ENCODE measurements around the gene AHCTF1. TPM values are rescaled to one million over a fixed set of nuclear protein-coding genes. Genes with fewer than 3 reads are reported as not detected.
A peak's percentile ranks its signal among the peaks of the same experiment; 100 is the strongest.

The AHCTF1 gene
- total and polyA plus RNA-seq, 10 of the 15 experiments (the other 5 are each of a cell fraction or from before 2014, with no cell fraction given), result 3.4 to 45.5 (median 17.8) TPM

DNA sequence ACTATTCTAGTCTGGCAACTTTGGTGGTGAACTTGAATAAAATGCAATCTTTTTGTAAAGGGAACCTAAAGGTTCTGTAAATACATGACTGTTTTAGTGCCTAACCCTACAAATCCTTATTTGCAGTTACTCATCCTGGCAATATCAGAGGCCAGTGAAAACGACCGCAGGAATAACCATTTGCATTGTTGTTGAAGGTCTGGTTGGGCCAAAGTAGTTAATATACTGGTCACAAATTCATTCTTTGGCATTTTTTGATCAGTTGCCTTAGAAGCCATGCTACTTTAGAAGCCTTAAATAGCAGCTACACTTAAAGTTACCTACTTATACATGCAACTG is 93.7 kb downstream of the AHCTF1 start:
- Histone ChIP-seq H3K27ac (ENCODE audit: control insufficient read depth, insufficient read depth) (no peak overlapping the region), H3K27me3 (replicated peaks in 1 of 2; ENCODE audit: control insufficient read depth in 2 of 2, insufficient read depth in 2 of 2, low read length in 1 of 2) (no peaks in the 10 kb centered on the region), H3K4me3 (no peak overlapping the region), H3K9ac (ENCODE audit: control insufficient read depth, insufficient read depth, low read length) (no peak overlapping the region), H3K4me1 (ENCODE audit: control insufficient read depth, insufficient read depth, low read length) (peaks cover 4% of the 10 kb centered on the region), H4K20me1 (ENCODE audit: control insufficient read depth, insufficient read depth) (no peaks in the 10 kb centered on the region), H3K4me2 (ENCODE audit: control insufficient read depth, insufficient read depth) (no peak overlapping the region), H2AFZ (ENCODE audit: control insufficient read depth, low read depth, low read length) (no peak overlapping the region), H3K79me2 (ENCODE audit: control insufficient read depth, insufficient read depth, low read length) (no peaks in the 10 kb centered on the region), H3K9me3 (replicated peaks; ENCODE audit: control insufficient read depth, insufficient read depth, low read length) (no peaks in the 10 kb centered on the region), H3K36me3 (ENCODE audit: control insufficient read depth in 2 of 2, insufficient read depth in 2 of 2, low read length in 1 of 2) (peaks cover 0 to 3% of the 10 kb centered on the region in 2 experiments; a peak in 1 of 4 replicates)
- no TSS peak for BruUV-seq (replicated peaks)
- intact Hi-C loops (cut with micrococcal nuclease; ENCODE audit: unreplicated experiment), result no loop called here
- WGBS (ENCODE audit: insufficient coverage, insufficient replicate concordance, low lambda C conversion rate, missing lambda C conversion rate), result 98% methylated on average over 2 of the region's 2 CpGs
- ATAC-seq (no peak), FAIRE-seq (no peak), DNase-seq (ENCODE audit: low read depth, low spot score) (no peak)
- ChIA-PET SMC1A (ENCODE audit: uncharacterized antibody, unreplicated experiment) (no interaction called here), POLR2A (no interaction called here), CTCF (no interaction called here), RAD21 (ENCODE audit: unreplicated experiment) (no interaction called here)
- in situ Hi-C loops (cut with MboI), result no loop called here
- no peak for TF ChIP-seq SUPT20H (IDR thresholded peaks at IDR 0.05; ENCODE audit: borderline replicate concordance, control insufficient read depth, low read depth, low read length)
- TF ChIP-seq MTA3 (IDR thresholded peaks at IDR 0.05; ENCODE audit: borderline replicate concordance, low read length), result peak; percentile 17; the same call in 1 of the 2 replicates

GRCh38 chr1:246837418-246838117 is 94.2 kb downstream of the AHCTF1 start:
- no peak overlapping the region for H3K27ac ChIP-seq (ENCODE audit: control insufficient read depth, insufficient read depth)
- no peak overlapping the region for H2AFZ ChIP-seq (ENCODE audit: control insufficient read depth, low read depth, low read length)
- H3K79me2 ChIP-seq (ENCODE audit: control insufficient read depth, insufficient read depth, low read length), result no peaks in the 10 kb centered on the region
- H3K9me3 ChIP-seq (replicated peaks; ENCODE audit: control insufficient read depth, insufficient read depth, low read length), result no peaks in the 10 kb centered on the region
- ChIA-PET CTCF (interaction anchor here (1.6 kb wide), 1 partner anchor 134 kb away, joined by 4 read pairs; no protein-coding TSS in a partner anchor), SMC1A (ENCODE audit: uncharacterized antibody, unreplicated experiment) (no interaction called here), RAD21 (ENCODE audit: unreplicated experiment) (no interaction called here), POLR2A (no interaction called here)
- intact Hi-C loops (cut with micrococcal nuclease; ENCODE audit: unreplicated experiment), result no loop called here
- DNase-seq (ENCODE audit: low read depth, low spot score), result peak; percentile 16
- no peak overlapping the region for H3K9ac ChIP-seq (ENCODE audit: control insufficient read depth, insufficient read depth, low read length)
- peaks cover 0 to 3% of the 10 kb centered on the region in 2 experiments; a peak in 1 of 4 replicates for H3K36me3 ChIP-seq (ENCODE audit: control insufficient read depth in 2 of 2, insufficient read depth in 2 of 2, low read length in 1 of 2)
- BruUV-seq (replicated peaks), result no TSS peak
- 41% methylated on average over 9 of the region's 9 CpGs for WGBS (ENCODE audit: insufficient coverage, insufficient replicate concordance, low lambda C conversion rate, missing lambda C conversion rate)
- peaks cover 4% of the 10 kb centered on the region for H3K4me1 ChIP-seq (ENCODE audit: control insufficient read depth, insufficient read depth, low read length)
- in situ Hi-C loops (cut with MboI), result no loop called here
- ATAC-seq, result peak; percentile 78
- H3K4me3 ChIP-seq, result no peak overlapping the region
- no peaks in the 10 kb centered on the region for H3K27me3 ChIP-seq (replicated peaks in 1 of 2; ENCODE audit: control insufficient read depth in 2 of 2, insufficient read depth in 2 of 2, low read length in 1 of 2)
- FAIRE-seq, result no peak
- H4K20me1 ChIP-seq (ENCODE audit: control insufficient read depth, insufficient read depth), result no peaks in the 10 kb centered on the region
- 0 out of 2 replicates have a peak overlapping the region, but pooled peaks have one; percentile 33 for H3K4me2 ChIP-seq (ENCODE audit: control insufficient read depth, insufficient read depth)
- TF ChIP-seq YBX1 (IDR thresholded peaks at IDR 0.05) (no peak), RFX5 (IDR thresholded peaks at IDR 0.05; ENCODE audit: low read depth, low read length) (no peak), STAT1 (conservative IDR thresholded peaks at IDR 0.05) (no peak), POLR2AphosphoS5 (IDR thresholded peaks at IDR 0.05; ENCODE audit: low read length) (no peak), RUNX3 (IDR thresholded peaks at IDR 0.05; ENCODE audit: low read length) (peak; percentile 35), MTA3 (IDR thresholded peaks at IDR 0.05; ENCODE audit: borderline replicate concordance, low read length) (peak; percentile 17; the same call in 1 of the 2 replicates), BCL3 (IDR thresholded peaks at IDR 0.05; ENCODE audit: borderline replicate concordance, insufficient read depth, low read depth, low read length, poor library complexity, severe bottlenecking) (peak; percentile 40), TCF3 (IDR thresholded peaks at IDR 0.05; ENCODE audit: borderline replicate concordance, insufficient read depth, low read depth, low read length) (no peak), CREB1 (IDR thresholded peaks at IDR 0.05; ENCODE audit: low read depth) (no peak), NRF1 (conservative IDR thresholded peaks at IDR 0.05; ENCODE audit: low read depth, low read length) (no peak)
- TF ChIP-seq, protein P1, sequence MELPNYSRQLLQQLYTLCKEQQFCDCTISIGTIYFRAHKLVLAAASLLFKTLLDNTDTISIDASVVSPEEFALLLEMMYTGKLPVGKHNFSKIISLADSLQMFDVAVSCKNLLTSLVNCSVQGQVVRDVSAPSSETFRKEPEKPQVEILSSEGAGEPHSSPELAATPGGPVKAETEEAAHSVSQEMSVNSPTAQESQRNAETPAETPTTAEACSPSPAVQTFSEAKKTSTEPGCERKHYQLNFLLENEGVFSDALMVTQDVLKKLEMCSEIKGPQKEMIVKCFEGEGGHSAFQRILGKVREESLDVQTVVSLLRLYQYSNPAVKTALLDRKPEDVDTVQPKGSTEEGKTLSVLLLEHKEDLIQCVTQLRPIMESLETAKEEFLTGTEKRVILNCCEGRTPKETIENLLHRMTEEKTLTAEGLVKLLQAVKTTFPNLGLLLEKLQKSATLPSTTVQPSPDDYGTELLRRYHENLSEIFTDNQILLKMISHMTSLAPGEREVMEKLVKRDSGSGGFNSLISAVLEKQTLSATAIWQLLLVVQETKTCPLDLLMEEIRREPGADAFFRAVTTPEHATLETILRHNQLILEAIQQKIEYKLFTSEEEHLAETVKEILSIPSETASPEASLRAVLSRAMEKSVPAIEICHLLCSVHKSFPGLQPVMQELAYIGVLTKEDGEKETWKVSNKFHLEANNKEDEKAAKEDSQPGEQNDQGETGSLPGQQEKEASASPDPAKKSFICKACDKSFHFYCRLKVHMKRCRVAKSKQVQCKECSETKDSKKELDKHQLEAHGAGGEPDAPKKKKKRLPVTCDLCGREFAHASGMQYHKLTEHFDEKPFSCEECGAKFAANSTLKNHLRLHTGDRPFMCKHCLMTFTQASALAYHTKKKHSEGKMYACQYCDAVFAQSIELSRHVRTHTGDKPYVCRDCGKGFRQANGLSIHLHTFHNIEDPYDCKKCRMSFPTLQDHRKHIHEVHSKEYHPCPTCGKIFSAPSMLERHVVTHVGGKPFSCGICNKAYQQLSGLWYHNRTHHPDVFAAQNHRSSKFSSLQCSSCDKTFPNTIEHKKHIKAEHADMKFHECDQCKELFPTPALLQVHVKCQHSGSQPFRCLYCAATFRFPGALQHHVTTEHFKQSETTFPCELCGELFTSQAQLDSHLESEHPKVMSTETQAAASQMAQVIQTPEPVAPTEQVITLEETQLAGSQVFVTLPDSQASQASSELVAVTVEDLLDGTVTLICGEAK (IDR thresholded peaks at IDR 0.05; ENCODE audit: borderline replicate concordance), result no peak
